Caco-2 (cell line): ENCODE results near the gene ICAM5. TPM values are rescaled to one million over a fixed set of nuclear protein-coding genes. Genes with fewer than 3 reads are reported as not detected.

Experiments
- BruUV-seq: library from RNA; stranded (reverse); fragments of 400-500 nt; replicated peaks from 2 replicates; lab custom pipeline; 2021; lab: Mats Ljungman, UMichigan
- CTCF ChIA-PET: fragments of 300-600 bp; sonication (Branson Sonifier 250); formaldehyde crosslinking; loops from one replicate; lab custom pipeline; 2022; ENCODE audit warnings: antibody characterized with exemption; lab: Charles Lee
- POLR2A ChIA-PET: fragments of 300-600 bp; sonication (Branson Sonifier 250); formaldehyde crosslinking; loops from one replicate; lab custom pipeline; 2022; ENCODE audit warnings: antibody characterized with exemption; lab: Charles Lee
- DNase-seq, 2 experiments: peaks; one replicate each; pipeline versions ENCODE4 v3.0.0 to v3.0.0-alpha.2; 2020 to 2022
- H3K27me3 ChIP-seq: replicated peaks from 2 replicates; pipeline ENCODE4 v1.6.0; 2011; ENCODE audit warnings: low read length; ENCODE audit not compliant: control insufficient read depth, insufficient read depth
- H3K36me3 ChIP-seq: 2 replicates; pipeline ENCODE4 v1.5.1; 2011; ENCODE audit warnings: low read length; ENCODE audit not compliant: control insufficient read depth, insufficient read depth
- H3K4me1 ChIP-seq: fragments of 250-450 bp; sonication (Bioruptor Pico); 2 replicates; pipeline ENCODE4 v1.5.1; 2020; ENCODE audit warnings: mild to moderate bottlenecking
- H3K4me3 ChIP-seq: 2 replicates; pipeline ENCODE4 v1.5.1; 2011; ENCODE audit warnings: low read depth, mild to moderate bottlenecking, control low read depth, low read length
- H3K9me3 ChIP-seq: fragments of 250-450 bp; sonication (Bioruptor Pico); 2 replicates; pipeline ENCODE4 v1.5.1; 2020; ENCODE audit warnings: mild to moderate bottlenecking, moderate library complexity
- H3K27ac Mint-ChIP-seq: one replicate; pipeline ENCODE4 v1.8.0; 2022; ENCODE audit warnings: mixed read lengths; ENCODE audit not compliant: unreplicated experiment
- H3K27me3 Mint-ChIP-seq: one replicate; pipeline ENCODE4 v1.8.0; 2022; ENCODE audit warnings: mixed read lengths; ENCODE audit not compliant: insufficient read depth, unreplicated experiment
- H3K36me3 Mint-ChIP-seq: one replicate; pipeline ENCODE4 v1.8.0; 2022; ENCODE audit warnings: mild to moderate bottlenecking, mixed read lengths; ENCODE audit not compliant: insufficient read depth, unreplicated experiment
- H3K4me1 Mint-ChIP-seq: one replicate; pipeline ENCODE4 v1.8.0; 2022; ENCODE audit warnings: low read depth, mixed read lengths; ENCODE audit not compliant: unreplicated experiment
- H3K4me3 Mint-ChIP-seq: one replicate; pipeline ENCODE4 v1.8.0; 2022; ENCODE audit warnings: mild to moderate bottlenecking, moderate library complexity, mixed read lengths; ENCODE audit not compliant: unreplicated experiment
- H3K9me3 Mint-ChIP-seq: one replicate; pipeline ENCODE4 v1.8.0; 2022; ENCODE audit warnings: mixed read lengths; ENCODE audit not compliant: unreplicated experiment
- CTCF ChIP-seq, 2 experiments: fragments of 200-600 bp in 1 of 2; IDR thresholded peaks; 1 replicate in 1 of 2; 2 replicates in 1 of 2; pipeline versions ENCODE4 v1.5.1 to v1.8.0; 2011 to 2022; ENCODE audit warnings: antibody characterized with exemption in 1 of 2, control low read depth in 1 of 2, inconsistent platforms in 1 of 2, low read depth in 1 of 2, low read length in 1 of 2, mild to moderate bottlenecking in 1 of 2, moderate library complexity in 1 of 2; ENCODE audit not compliant: insufficient read depth in 1 of 2, severe bottlenecking in 1 of 2, unreplicated experiment in 1 of 2
- intact Hi-C: fragments of 100-400 bp; cut with micrococcal nuclease; formaldehyde crosslinking; loops from one replicate; pipeline ENCODE4 v1.10.0; 2022; ENCODE audit not compliant: unreplicated experiment
- total RNA-seq: library from RNA; stranded (reverse); gene quantifications from 2 replicates; pipeline ENCODE4 v1.2.3, GENCODE V29; 2022

Gene ICAM5
- total RNA-seq, 1 experiment from 2014 or later: 3.2 TPM

GRCh38 chr19:10332965-10333757 lies 43.4 kb downstream of the ICAM5 start, which contains the start of gene RAVER1:
TSS of gene RAVER1 (minus strand) at chr19:10333529. CDS start at chr19:10333507, 22 bp downstream.
- BruUV-seq: no TSS peak
- ChIA-PET POLR2A (interaction anchor here (0.5 to 1.3 kb wide), 14 partner anchors 35 to 318 kb away, joined by 3 to 17 read pairs (median 6); partner anchors contain the start of genes CDC37, ICAM1, ICAM4 and ICAM5), CTCF (interaction anchor here (1.0 to 2.3 kb wide), 4 partner anchors 55 to 74 kb away, joined by 3 to 26 read pairs (median 13); partner anchors contain the start of genes CDC37 and ICAM1)
- Mint-ChIP-seq H3K36me3 (peaks cover 44% of the 10 kb centered on the region), H3K4me3 (peak within 1 kb of the TSS; percentile 85), H3K27me3 (no peaks in the 10 kb centered on the region), H3K9me3 (no peaks in the 10 kb centered on the region), H3K4me1 (peaks cover 5% of the 10 kb centered on the region), H3K27ac (peak within 1 kb of the TSS; percentile 81)
- H3K4me1 ChIP-seq: peaks cover 6% of the 10 kb centered on the region; the same call in 1 of the 2 replicates
- no peaks in the 10 kb centered on the region for H3K36me3 ChIP-seq
- intact Hi-C loops: loop anchor here (1.0 to 5.0 kb wide), 3 partner anchors 46 to 64 kb away; partner anchors contain the start of genes ICAM4, ICAM5 and TYK2
- peak; percentile 96 for DNase-seq
- H3K27me3 ChIP-seq: no peaks in the 10 kb centered on the region
- TF ChIP-seq CTCF (IDR thresholded peaks at IDR 0.05; ENCODE audit: insufficient read depth in 1 of 2, low read depth in 1 of 2, low read length in 1 of 2, severe bottlenecking in 1 of 2, unreplicated experiment in 1 of 2): no peak
- H3K9me3 ChIP-seq: no peaks in the 10 kb centered on the region
- peak within 1 kb of the TSS; percentile 79 for H3K4me3 ChIP-seq

GRCh38 chr19:10333758-10334587 lies 44.2 kb downstream of the ICAM5 start:
- BruUV-seq: TSS peak; percentile 71

More at GRCh38 chr19:10333758-10334587, 44.2 kb downstream of the ICAM5 start:
- intact Hi-C loops: loop anchor here (1.0 to 5.0 kb wide), 3 partner anchors 46 to 65 kb away; partner anchors contain the start of genes ICAM4, ICAM5 and TYK2
- no peaks in the 10 kb centered on the region for H3K27me3 ChIP-seq
- Mint-ChIP-seq H3K9me3 (no peaks in the 10 kb centered on the region), H3K4me3 (peak overlapping the region; percentile 85), H3K36me3 (peaks cover 42% of the 10 kb centered on the region), H3K27ac (peak overlapping the region; percentile 81), H3K27me3 (no peaks in the 10 kb centered on the region), H3K4me1 (peaks cover 5% of the 10 kb centered on the region)
- ChIA-PET CTCF (interaction anchor here (0.7 to 2.3 kb wide), 8 partner anchors 44 to 502 kb away, joined by 3 to 26 read pairs (median 6); partner anchors contain the start of genes CDC37, ICAM1, ICAM5 and TMED1), POLR2A (interaction anchor here (0.5 to 1.3 kb wide), 16 partner anchors 34 to 318 kb away, joined by 3 to 17 read pairs (median 6); partner anchors contain the start of genes CDC37, ICAM1, ICAM4 and ICAM5)
- H3K36me3 ChIP-seq: no peaks in the 10 kb centered on the region
- no peaks in the 10 kb centered on the region for H3K9me3 ChIP-seq
- H3K4me1 ChIP-seq: peaks cover 6% of the 10 kb centered on the region; the same call in 1 of the 2 replicates
- TF ChIP-seq CTCF (IDR thresholded peaks at IDR 0.05; ENCODE audit: insufficient read depth in 1 of 2, low read depth in 1 of 2, low read length in 1 of 2, severe bottlenecking in 1 of 2, unreplicated experiment in 1 of 2): no peak
- peak overlapping the region; percentile 79 for H3K4me3 ChIP-seq
- no peak for DNase-seq
